Hepatocyte (in vitro differentiated cells): Measurements from ENCODE around the gene EPHB6. TPM values are rescaled to one million over a fixed set of nuclear protein-coding genes. Genes with fewer than 3 reads are reported as not detected.
A peak's percentile ranks its signal among the peaks of the same experiment; 100 is the strongest.

ENCODE experiments used
- DNase-seq: peaks from one replicate; pipeline ENCODE4 v3.0.0-alpha.2; 2016; ENCODE audit warnings: low spot score
- H2AFZ ChIP-seq: fragments of 200-600 bp; sonication (generic); 2 replicates; pipeline ENCODE4 v1.6.0; 2016; ENCODE audit warnings: antibody characterized with exemption, mild to moderate bottlenecking
- H3K27ac ChIP-seq: fragments of 200-600 bp; sonication (generic); 2 replicates; pipeline ENCODE4 v1.5.1; 2016; ENCODE audit warnings: mild to moderate bottlenecking
- H3K27me3 ChIP-seq: fragments of 200-600 bp; sonication (generic); 2 replicates; pipeline ENCODE4 v1.6.1; 2016
- H3K36me3 ChIP-seq: fragments of 200-600 bp; sonication (generic); replicated peaks from 2 replicates; pipeline ENCODE4 v1.5.1; 2016; ENCODE audit warnings: low read depth; ENCODE audit not compliant: insufficient read depth
- H3K4me1 ChIP-seq: fragments of 200-600 bp; sonication (generic); 2 replicates; pipeline ENCODE4 v1.5.1; 2016; ENCODE audit warnings: mild to moderate bottlenecking, moderate library complexity; ENCODE audit not compliant: insufficient read depth
- H3K4me2 ChIP-seq: fragments of 200-600 bp; sonication (generic); 2 replicates; pipeline ENCODE4 v1.6.0; 2016
- H3K4me3 ChIP-seq: fragments of 200-600 bp; sonication (generic); 2 replicates; pipeline ENCODE4 v1.5.1; 2016; ENCODE audit warnings: mild to moderate bottlenecking
- H3K79me2 ChIP-seq: fragments of 200-600 bp; sonication (generic); 2 replicates; pipeline ENCODE4 v1.6.0; 2017; ENCODE audit warnings: mild to moderate bottlenecking
- H3K9me2 ChIP-seq: fragments of 200-600 bp; sonication (generic); replicated peaks from 2 replicates; pipeline ENCODE4 v1.6.0; 2017; ENCODE audit warnings: mild to moderate bottlenecking; ENCODE audit not compliant: insufficient read depth
- H3K9me3 ChIP-seq: fragments of 200-600 bp; sonication (generic); 2 replicates; pipeline ENCODE4 v1.5.1; 2016; ENCODE audit warnings: low read depth, mild to moderate bottlenecking
- H4K20me1 ChIP-seq: fragments of 200-600 bp; sonication (generic); 2 replicates; pipeline ENCODE4 v1.6.0; 2016; ENCODE audit warnings: mild to moderate bottlenecking; ENCODE audit not compliant: insufficient read depth, poor library complexity, severe bottlenecking
- EZH2 ChIP-seq: fragments of 200-600 bp; sonication (generic); IDR thresholded peaks from 2 replicates; pipeline ENCODE4 v1.6.1; 2016; ENCODE audit warnings: antibody characterized with exemption, mild to moderate bottlenecking, borderline replicate concordance
- EZH2phosphoT487 ChIP-seq: fragments of 200-600 bp; sonication (generic); IDR thresholded peaks from one replicate; pipeline ENCODE4 v1.6.1; 2018; ENCODE audit warnings: antibody characterized with exemption, mild to moderate bottlenecking, low read depth, moderate library complexity; ENCODE audit not compliant: unreplicated experiment, severe bottlenecking
- WGBS: methylation state at CpG from one replicate; pipeline ENCODE4 v1.1.6; 2016; ENCODE audit warnings: low lambda C conversion rate; ENCODE audit errors: missing lambda C conversion rate; 5-methylcytosine and 5-hydroxymethylcytosine counted together
- polyA plus RNA-seq: library from polyadenylated mRNA; unstranded; fragments of >200 nt; fragmentation: Nextera tagmentation; extraction: Ambion mirVana; gene quantifications from 2 replicates; pipeline ENCODE4 v1.2.1, GENCODE V29; 2016
- total RNA-seq: library from RNA; depleted of rRNA; stranded (reverse); fragments of >200 nt; gene quantifications from 2 replicates; pipeline ENCODE4 v1.2.3, GENCODE V29; 2014
- TF ChIP-seq, protein P1 (sequence below): fragments of 200-600 bp; sonication (generic); IDR thresholded peaks from 2 replicates; pipeline ENCODE4 v1.5.1; 2016; ENCODE audit warnings: antibody characterized with exemption, mild to moderate bottlenecking; ENCODE audit not compliant: poor library complexity

Gene EPHB6
- total and polyA plus RNA-seq, 2 experiments from 2014 or later = 14.8 to 29.6 TPM

DNA sequence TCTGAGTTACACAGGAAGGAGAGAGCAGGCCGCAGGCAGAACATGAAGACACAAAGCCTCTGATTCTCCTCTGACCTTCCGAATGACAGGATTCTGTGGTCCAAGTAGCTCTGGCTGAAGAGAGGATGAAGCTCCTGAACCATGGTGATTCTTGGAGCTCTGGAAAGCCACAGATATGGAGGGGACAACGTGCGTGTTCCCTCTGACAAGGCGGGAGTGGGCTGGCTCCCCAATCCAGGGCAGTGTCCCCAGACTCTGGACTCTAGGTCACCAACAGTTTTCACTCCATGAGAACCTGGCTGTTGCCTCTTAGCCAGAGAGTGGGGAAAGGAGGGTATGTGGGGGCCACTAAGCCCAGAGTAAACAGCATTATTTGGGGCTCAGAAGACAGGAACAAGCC is 38.1 kb downstream of the EPHB6 start:
- TF ChIP-seq EZH2phosphoT487 (no peak), EZH2 (no peak)
- TF ChIP-seq, protein P1, sequence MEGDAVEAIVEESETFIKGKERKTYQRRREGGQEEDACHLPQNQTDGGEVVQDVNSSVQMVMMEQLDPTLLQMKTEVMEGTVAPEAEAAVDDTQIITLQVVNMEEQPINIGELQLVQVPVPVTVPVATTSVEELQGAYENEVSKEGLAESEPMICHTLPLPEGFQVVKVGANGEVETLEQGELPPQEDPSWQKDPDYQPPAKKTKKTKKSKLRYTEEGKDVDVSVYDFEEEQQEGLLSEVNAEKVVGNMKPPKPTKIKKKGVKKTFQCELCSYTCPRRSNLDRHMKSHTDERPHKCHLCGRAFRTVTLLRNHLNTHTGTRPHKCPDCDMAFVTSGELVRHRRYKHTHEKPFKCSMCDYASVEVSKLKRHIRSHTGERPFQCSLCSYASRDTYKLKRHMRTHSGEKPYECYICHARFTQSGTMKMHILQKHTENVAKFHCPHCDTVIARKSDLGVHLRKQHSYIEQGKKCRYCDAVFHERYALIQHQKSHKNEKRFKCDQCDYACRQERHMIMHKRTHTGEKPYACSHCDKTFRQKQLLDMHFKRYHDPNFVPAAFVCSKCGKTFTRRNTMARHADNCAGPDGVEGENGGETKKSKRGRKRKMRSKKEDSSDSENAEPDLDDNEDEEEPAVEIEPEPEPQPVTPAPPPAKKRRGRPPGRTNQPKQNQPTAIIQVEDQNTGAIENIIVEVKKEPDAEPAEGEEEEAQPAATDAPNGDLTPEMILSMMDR = no peak
- H4K20me1 ChIP-seq = no peaks in the 10 kb centered on the region
- peaks cover 22% of the 10 kb centered on the region for H3K4me1 ChIP-seq
- 84% methylated on average over 5 of the region's 5 CpGs for WGBS
- no peak for DNase-seq
- no peak overlapping the region for H3K4me2 ChIP-seq
- no peaks in the 10 kb centered on the region for H3K79me2 ChIP-seq
- no peak overlapping the region for H2AFZ ChIP-seq
- H3K27me3 ChIP-seq = no peaks in the 10 kb centered on the region
- H3K9me2 ChIP-seq = no peaks in the 10 kb centered on the region
- no peaks in the 10 kb centered on the region for H3K36me3 ChIP-seq
- H3K4me3 ChIP-seq = no peak overlapping the region
- no peaks in the 10 kb centered on the region for H3K9me3 ChIP-seq
- no peak overlapping the region for H3K27ac ChIP-seq

DNA sequence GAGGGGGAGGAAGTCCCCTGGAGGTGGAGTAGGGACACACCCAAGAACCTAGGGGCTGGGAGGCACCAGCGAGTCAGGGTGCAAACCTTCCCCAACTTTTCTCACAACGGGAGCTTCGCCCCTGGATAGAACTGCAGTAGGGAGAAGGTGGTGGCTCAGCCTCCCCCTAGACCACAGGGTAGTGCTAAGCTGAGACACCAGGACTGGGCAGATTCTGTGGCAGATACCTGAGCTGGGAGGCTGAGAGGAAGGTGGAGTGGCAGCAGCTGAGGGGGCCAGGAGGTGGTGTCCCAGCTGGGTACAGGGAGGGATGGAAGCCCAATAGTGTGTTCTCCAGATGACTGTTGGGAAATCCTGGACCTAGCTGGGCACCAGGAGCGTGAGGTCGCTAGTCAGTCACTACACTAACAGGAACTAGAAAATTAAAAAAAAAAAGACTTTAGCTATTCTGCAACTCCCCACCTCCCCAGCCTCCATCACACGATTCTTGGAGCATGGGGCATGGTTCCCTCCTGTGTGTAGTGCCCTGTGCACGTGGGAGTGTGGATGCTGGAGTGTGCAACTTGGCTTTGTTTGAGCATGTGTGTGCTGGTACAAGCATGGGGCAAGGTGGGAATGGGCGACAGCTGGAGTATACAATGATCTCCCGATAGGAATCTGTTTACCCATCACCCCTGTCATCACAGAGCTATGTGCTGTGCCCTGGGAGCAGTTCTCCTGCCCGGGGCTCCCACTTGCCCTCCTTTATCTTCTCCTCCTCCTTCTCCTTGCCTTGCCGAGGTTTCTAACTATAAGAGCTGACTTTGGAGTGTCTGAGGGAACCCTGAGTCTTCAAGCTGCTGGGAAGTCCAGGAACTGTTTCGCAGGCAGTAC is 39.5 kb downstream of the EPHB6 start:
- Histone ChIP-seq H3K36me3 (no peaks in the 10 kb centered on the region), H3K79me2 (no peaks in the 10 kb centered on the region), H4K20me1 (no peaks in the 10 kb centered on the region), H3K27ac (peak overlapping the region; percentile 68), H3K9me2 (no peaks in the 10 kb centered on the region), H2AFZ (no peak overlapping the region), H3K9me3 (no peaks in the 10 kb centered on the region), H3K4me3 (no peak overlapping the region), H3K4me2 (peak overlapping the region; percentile 15), H3K27me3 (no peaks in the 10 kb centered on the region), H3K4me1 (peaks cover 22% of the 10 kb centered on the region)
- DNase-seq = no peak
- TF ChIP-seq EZH2phosphoT487 (no peak), EZH2 (no peak)
- TF ChIP-seq, protein P1 = no peak
- WGBS = 77% methylated on average over 12 of the region's 12 CpGs

DNA sequence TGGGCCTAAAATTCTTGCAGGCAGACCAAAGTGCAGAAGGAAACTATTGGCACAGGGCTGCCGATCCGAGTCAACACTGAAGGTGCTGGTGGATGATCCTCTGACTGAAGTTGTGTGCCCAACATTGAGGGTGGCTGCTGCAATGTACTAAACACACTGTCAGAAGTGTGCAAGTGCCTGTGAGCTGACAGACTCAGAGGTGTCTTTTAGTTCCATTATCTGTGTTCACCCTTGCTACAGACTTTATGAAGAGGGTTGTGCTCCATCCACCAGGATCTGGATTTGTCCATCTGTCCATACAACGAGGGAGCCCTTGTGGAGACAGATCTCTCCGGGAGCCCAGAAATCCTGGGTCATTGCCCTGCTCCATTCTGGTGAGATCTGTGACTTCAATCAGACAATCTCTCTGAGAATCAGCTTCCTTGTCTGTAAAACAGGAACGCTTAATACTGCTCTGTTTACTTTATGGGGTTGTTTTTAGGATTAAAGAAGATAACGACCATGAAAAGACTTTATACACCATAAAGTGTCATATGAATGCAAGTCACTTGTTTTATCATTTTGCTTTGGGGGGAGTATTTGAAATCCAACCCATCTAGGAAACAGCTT is 40.2 kb downstream of the EPHB6 start:
- 28% methylated on average over 6 of the region's 6 CpGs for WGBS
- Histone ChIP-seq H3K4me1 (peaks cover 22% of the 10 kb centered on the region), H3K27me3 (no peaks in the 10 kb centered on the region), H3K27ac (peak overlapping the region; percentile 68), H4K20me1 (no peaks in the 10 kb centered on the region), H3K4me3 (no peak overlapping the region), H3K36me3 (no peaks in the 10 kb centered on the region), H3K9me2 (no peaks in the 10 kb centered on the region), H3K9me3 (no peaks in the 10 kb centered on the region), H2AFZ (no peak overlapping the region), H3K79me2 (no peaks in the 10 kb centered on the region), H3K4me2 (peak overlapping the region; percentile 15)
- DNase-seq = no peak
- TF ChIP-seq EZH2phosphoT487 (no peak), EZH2 (no peak)
- TF ChIP-seq, protein P1 = no peak
